HG03175 (cell line): Measurements from ENCODE around the gene ANGEL2.

Experiments used
- ATAC-seq: cut with Tn5 transposase; IDR thresholded peaks from one replicate; pipeline ENCODE4 v1.9.1; 2021; ENCODE audit warnings: mild to moderate bottlenecking, moderate library complexity; ENCODE audit not compliant: unreplicated experiment

The ANGEL2 gene

GRCh38 chr1:212952641-212952976 is 63.1 kb downstream of the ANGEL2 start:
- ATAC-seq: no peak

GRCh38 chr1:212951947-212952640 is 63.6 kb downstream of the ANGEL2 start:
- no peak for ATAC-seq

GRCh38 chr1:212951126-212951946 is 64.3 kb downstream of the ANGEL2 start:
- ATAC-seq: peak; percentile 5

DNA sequence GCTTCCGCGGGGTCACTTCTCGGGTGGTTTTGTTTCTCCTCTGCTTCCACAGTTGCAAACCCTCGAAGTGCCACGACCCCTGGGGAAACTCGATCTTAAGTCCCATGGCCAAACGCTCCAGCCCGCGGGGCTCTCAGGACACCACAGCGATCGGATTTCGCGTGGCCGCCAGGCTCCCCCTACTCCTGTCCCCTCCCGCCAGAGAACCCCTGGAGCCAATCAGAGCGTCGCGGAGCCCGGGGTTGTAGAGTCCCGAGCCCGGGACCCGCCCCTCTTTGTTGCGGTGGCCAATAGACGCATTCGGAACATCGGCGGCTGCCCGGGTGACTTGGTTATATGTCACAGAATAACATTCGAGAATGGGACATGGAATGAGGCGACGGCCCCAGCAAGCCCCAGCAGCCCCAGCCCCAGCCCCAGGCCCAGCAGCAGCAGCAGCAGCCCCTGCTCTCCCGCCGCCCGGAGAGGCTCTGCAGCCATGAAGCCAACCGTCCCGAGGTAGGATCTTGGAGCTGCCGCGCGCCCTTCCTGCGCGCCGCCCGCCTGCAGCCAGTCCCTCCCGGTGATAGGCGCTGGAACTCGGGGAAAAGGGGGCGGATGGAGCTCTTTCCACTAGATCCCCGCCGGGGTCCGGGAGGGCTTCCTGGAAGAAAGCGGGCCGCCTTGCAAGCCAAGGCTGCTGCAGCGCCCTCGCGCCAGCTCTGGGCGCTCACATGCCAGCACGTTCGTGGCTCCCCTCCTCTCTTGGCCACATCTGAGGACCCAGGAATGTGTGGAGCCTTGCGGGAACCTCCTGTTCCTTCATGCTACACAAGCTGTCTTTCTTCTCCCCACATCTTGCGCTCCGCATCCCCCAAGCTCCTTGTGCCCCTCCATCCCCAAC is 65.2 kb downstream of the ANGEL2 start, which contains the start of gene VASH2:
TSS of gene VASH2 (plus strand) at position 299 of the 883 bp plus-strand sequence. CDS start 1,002 bp downstream, outside the sequence.
- peak; percentile 95 for ATAC-seq

- ATAC-seq: no peak
Observed at GRCh38 chr1:212949771-212950170, 65.9 kb downstream of the ANGEL2 start.

GRCh38 chr1:212946872-212947271 is 68.8 kb downstream of the ANGEL2 start:
- no peak for ATAC-seq

- no peak for ATAC-seq
Observed at GRCh38 chr1:212945463-212946160, 70.1 kb downstream of the ANGEL2 start.

DNA sequence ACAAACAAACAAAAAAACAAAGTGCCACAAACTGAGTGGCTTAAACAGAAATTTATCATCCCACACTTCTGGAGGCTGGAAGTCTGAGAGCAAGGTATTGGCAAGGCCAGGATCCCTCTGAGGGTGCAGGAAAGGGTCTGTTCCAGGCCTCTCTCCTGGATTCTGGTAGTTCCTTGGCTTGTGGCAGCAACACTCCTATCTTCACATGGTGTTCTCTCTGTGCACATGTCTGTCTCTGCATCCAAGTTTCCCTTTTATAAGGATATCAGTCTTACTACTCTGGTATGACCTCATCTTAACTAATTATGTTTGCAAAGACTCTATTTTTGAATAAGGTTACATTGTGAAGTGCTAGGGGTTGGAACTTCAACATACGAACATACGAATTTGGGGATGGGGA is 70.6 kb downstream of the ANGEL2 start:
- no peak for ATAC-seq

DNA sequence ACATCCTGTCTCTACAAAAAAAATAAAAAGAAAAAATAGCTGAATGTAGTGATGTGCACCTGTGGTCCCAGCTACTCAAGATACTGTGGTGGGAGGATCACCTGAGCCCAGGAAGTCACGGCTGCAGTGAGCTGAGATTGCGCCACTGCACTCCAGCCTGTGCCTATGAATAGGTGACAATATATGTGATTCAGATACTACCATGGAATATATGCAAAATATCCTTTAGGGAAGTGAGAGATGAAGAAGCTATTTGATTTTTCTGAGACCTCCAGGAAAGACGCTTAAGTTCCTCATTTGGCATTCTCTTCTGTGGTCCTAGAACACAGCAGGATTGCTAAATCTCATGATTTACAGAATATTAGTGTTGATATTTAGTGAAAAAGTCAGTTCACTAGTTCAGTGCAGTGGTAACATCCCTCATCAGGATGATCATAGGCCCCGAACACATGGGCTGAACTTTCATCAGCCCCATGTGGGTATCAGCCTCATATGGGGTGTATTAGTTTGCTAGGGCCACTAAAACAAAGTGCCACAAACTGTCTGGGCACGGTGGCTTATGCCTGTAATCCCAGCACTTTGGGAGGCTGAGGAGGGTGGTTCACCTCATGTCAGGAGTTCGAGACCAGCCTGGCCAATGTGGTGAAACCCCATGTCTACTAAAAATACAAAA is 71.3 kb downstream of the ANGEL2 start:
- no peak for ATAC-seq

DNA sequence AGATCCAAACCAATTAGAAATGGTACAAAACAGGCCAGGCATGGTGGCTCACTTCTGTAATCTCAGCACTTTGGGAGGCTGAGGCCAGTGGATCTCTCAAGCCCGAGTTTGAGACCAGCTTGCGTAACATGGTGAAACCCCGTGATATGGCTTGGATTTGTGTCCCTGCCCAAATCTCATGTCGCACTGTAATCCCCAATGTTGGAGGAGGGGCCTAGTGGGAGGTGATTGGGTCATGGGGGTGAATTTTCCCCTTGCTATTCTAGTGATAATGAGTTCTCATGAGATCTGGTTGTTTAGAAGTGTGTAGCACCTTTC is 72.3 kb downstream of the ANGEL2 start:
- ATAC-seq: no peak

DNA sequence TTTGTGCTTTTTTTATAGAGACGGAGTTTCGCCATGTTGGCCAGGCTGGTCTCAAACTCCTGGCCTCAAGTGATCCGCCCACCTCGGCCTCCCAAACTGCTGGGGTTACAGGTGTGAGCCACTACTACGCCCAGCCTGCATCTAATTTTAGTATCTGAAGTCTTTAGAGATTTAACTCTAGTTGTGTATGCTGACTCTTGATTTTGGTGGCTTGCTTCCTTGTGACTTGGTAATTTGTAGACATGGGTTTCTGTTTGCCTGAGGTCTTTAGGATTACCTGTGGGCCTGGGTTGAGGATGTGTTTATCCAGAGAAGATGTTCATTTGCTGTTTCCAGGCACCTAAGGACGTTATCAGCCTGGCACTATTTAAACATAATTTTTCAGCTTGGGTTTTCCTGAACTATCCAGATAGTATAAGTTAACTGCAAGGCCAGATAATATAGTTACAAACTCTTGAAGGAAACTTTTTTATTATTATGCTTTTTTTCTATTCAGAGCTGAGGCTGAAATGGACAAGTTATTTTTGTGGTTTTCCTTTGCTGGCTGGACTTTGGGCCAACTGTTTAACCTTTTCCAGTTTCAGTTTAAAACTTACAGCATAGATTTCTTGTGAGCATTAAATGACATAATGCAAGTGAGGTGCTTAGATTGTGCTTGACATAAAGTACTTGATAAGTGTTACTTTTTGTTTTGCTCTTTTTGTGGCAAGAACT is 72.8 kb downstream of the ANGEL2 start:
- ATAC-seq: no peak
